ENCODE measurements around the gene CDK13. TPM values are rescaled to one million over a fixed set of nuclear protein-coding genes. Genes with fewer than 3 reads are reported as not detected.

Gene CDK13
- total RNA-seq, 1 donor = 109 TPM

DNA sequence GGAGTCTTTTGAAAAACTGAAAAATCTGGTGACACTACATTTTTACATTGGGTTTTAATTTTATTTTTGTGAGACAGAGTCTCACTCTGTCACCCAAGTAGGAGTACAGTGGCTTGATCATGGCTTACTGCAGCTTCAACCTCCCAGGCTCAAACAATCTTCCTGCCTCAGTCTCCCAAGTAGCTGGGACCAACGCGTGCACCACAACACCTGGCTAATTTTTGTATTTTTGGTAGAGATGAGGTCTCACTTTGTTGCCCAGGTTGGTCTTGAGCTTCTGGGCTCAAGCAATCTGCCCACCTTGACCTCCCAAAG, 172.8 kb downstream of the CDK13 start:
- Histone ChIP-seq H3K27me3 (ENCODE audit: insufficient read depth, low read length) (no peaks in the 10 kb centered on the region), H2AFZ (ENCODE audit: low read length) (no peak overlapping the region), H3K9me3 (ENCODE audit: low read depth, low read length) (no peaks in the 10 kb centered on the region), H3K36me3 (ENCODE audit: insufficient read depth, low read length) (no peaks in the 10 kb centered on the region), H3K4me3 (ENCODE audit: insufficient read depth, low read length) (no peak overlapping the region), H4K20me1 (ENCODE audit: insufficient read depth, low read length) (peaks cover 3% of the 10 kb centered on the region), H3K4me2 (ENCODE audit: insufficient read depth, low read length) (no peak overlapping the region), H3K4me1 (ENCODE audit: insufficient read depth, low read length) (no peaks in the 10 kb centered on the region), H3K27ac (ENCODE audit: low read depth, low read length) (no peak overlapping the region), H3K79me2 (ENCODE audit: insufficient read depth, low read length) (peaks cover 27% of the 10 kb centered on the region)
- no peak for DNase-seq (ENCODE audit: insufficient read length, low spot score, missing footprints)
- TF ChIP-seq, protein P1, sequence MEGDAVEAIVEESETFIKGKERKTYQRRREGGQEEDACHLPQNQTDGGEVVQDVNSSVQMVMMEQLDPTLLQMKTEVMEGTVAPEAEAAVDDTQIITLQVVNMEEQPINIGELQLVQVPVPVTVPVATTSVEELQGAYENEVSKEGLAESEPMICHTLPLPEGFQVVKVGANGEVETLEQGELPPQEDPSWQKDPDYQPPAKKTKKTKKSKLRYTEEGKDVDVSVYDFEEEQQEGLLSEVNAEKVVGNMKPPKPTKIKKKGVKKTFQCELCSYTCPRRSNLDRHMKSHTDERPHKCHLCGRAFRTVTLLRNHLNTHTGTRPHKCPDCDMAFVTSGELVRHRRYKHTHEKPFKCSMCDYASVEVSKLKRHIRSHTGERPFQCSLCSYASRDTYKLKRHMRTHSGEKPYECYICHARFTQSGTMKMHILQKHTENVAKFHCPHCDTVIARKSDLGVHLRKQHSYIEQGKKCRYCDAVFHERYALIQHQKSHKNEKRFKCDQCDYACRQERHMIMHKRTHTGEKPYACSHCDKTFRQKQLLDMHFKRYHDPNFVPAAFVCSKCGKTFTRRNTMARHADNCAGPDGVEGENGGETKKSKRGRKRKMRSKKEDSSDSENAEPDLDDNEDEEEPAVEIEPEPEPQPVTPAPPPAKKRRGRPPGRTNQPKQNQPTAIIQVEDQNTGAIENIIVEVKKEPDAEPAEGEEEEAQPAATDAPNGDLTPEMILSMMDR (IDR thresholded peaks at IDR 0.05; ENCODE audit: extremely low read depth, low read depth, low read length) = no peak

DNA sequence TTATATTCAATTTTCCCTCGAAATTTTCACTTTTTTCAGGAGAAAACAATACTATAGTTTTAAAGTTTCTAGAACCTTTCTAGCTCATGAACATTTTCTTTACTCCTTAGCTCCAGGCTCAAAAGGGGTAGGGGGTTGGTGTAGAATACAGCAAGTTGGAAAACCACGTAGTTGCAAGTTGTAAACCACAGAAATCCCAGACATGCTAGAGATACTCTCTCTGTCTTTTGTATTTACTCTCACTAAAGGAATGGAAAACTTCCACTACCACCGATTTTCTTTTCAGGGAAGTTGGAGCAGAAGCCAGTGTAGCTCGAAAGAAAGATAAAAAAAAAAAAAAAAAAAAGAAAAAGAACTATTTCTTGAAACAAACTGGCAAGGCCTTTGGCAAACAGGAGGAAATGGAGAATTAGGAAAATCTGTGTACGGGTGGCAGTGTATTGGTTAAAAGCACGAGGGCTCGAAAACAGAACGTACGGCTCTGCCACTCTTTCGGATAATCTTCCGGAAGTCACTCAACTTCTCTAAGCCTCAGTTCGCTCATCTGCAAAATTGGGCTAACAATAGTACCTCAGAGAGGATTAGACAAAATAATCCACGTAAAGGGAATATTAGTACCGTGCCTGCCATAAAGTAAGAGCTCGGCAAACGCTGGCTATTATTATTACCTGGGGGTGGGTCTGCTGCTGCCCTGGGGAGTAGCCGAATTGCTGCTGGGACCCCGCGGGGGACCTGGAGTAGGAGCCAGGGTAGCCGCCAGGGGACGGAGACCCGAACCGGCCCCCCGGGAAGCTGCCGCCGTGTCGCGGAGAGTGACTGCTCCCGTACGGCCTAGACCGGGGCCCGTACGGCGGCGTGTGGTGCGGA, 183.7 kb downstream of the CDK13 start:
- H3K36me3 ChIP-seq (ENCODE audit: insufficient read depth, low read length) = peaks cover 2% of the 10 kb centered on the region
- H4K20me1 ChIP-seq (ENCODE audit: insufficient read depth, low read length) = peaks cover 13% of the 10 kb centered on the region
- H3K9me3 ChIP-seq (ENCODE audit: low read depth, low read length) = no peaks in the 10 kb centered on the region
- peak overlapping the region; percentile 87 for H3K4me2 ChIP-seq (ENCODE audit: insufficient read depth, low read length)
- H3K27ac ChIP-seq (ENCODE audit: low read depth, low read length) = peak overlapping the region; percentile 90
- peak overlapping the region; percentile 97 for H3K4me3 ChIP-seq (ENCODE audit: insufficient read depth, low read length)
- DNase-seq (ENCODE audit: insufficient read length, low spot score, missing footprints) = peak; percentile 79
- H2AFZ ChIP-seq (ENCODE audit: low read length) = peak overlapping the region; percentile 100
- TF ChIP-seq, protein P1 (IDR thresholded peaks at IDR 0.05; ENCODE audit: extremely low read depth, low read depth, low read length) = no peak
- peaks cover 11% of the 10 kb centered on the region for H3K4me1 ChIP-seq (ENCODE audit: insufficient read depth, low read length)
- no peaks in the 10 kb centered on the region for H3K27me3 ChIP-seq (ENCODE audit: insufficient read depth, low read length)
- H3K79me2 ChIP-seq (ENCODE audit: insufficient read depth, low read length) = peaks cover 55% of the 10 kb centered on the region

DNA sequence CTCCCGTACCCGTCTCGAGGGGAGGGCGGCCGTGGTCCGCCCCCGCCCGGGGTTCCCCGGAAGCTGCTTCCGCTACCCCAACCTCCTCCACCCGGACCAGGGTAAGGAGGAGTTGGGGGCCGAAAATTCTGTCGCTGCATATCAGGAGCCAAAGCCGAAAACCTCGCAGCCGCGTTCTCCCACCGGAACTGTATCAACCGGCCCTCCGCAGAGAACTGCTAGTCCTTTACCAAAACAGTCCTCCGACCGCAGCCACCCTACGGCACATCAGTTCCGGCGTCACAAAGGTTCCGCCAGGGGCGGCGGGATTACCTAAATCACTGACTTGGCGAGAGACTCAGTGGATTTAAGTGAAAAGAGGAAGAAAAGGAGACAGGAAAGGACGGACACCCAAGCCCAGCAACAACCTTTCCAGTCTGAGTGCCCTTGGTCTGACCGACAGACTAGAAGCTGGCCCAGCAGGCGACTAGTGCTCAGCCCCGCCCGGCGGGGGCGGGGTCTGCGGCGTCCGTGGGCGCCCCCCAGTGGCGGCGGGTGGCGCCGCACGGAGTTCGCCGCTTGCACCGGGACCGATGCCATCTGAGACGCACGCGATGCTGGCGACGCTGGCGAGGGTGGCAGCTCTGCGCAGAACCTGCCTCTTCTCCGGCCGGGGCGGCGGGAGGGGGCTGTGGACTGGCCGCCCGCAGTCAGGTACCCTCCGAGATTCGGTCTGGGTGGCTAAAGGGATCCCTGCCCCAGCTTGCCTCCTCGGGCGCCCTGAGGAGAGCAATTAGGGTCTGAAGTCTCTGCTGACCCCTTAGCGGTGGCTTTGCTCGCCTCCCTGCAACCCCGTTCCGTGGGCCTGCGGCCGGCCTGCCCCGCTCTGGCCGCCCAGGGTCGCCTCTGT, 184.6 kb downstream of the CDK13 start, which contains the start of the genes MPLKIP and SUGCT:
TSS of gene MPLKIP (minus strand) at position 195 of the 889 bp plus-strand sequence. CDS start at position 140, 55 bp downstream.
TSS of gene SUGCT (plus strand) at position 578 of the 889 bp plus-strand sequence.
- TF ChIP-seq, protein P1 (IDR thresholded peaks at IDR 0.05; ENCODE audit: extremely low read depth, low read depth, low read length) = peak; percentile 84
- H3K79me2 ChIP-seq (ENCODE audit: insufficient read depth, low read length) = peaks cover 46% of the 10 kb centered on the region
- H4K20me1 ChIP-seq (ENCODE audit: insufficient read depth, low read length) = peaks cover 13% of the 10 kb centered on the region
- H3K4me1 ChIP-seq (ENCODE audit: insufficient read depth, low read length) = peaks cover 11% of the 10 kb centered on the region
- no peaks in the 10 kb centered on the region for H3K9me3 ChIP-seq (ENCODE audit: low read depth, low read length)
- H2AFZ ChIP-seq (ENCODE audit: low read length) = peak within 1 kb of the TSS; percentile 100
- H3K4me3 ChIP-seq (ENCODE audit: insufficient read depth, low read length) = peak within 1 kb of the TSS; percentile 97
- peaks cover 2% of the 10 kb centered on the region for H3K36me3 ChIP-seq (ENCODE audit: insufficient read depth, low read length)
- peak; percentile 96 for DNase-seq (ENCODE audit: insufficient read length, low spot score, missing footprints)
- H3K4me2 ChIP-seq (ENCODE audit: insufficient read depth, low read length) = peak within 1 kb of the TSS; percentile 87
- H3K27ac ChIP-seq (ENCODE audit: low read depth, low read length) = peak within 1 kb of the TSS; percentile 90
- no peaks in the 10 kb centered on the region for H3K27me3 ChIP-seq (ENCODE audit: insufficient read depth, low read length)

DNA sequence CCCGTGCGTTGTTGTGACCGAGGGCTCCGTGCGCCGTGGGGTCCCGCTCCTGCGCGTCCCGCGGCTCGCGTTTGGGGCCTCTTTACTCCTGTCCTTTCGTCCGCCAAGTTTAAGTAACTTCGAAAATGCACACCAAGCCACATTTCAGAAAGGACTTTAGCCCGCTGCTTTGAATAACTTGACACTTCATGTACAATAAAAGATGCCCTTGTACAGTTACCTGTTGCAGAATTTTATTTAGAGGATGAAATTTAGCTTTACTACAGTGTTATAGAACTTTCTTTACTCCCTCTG, 185.2 kb downstream of the CDK13 start:
- H3K79me2 ChIP-seq (ENCODE audit: insufficient read depth, low read length) = peaks cover 42% of the 10 kb centered on the region
- peak overlapping the region; percentile 97 for H3K4me3 ChIP-seq (ENCODE audit: insufficient read depth, low read length)
- H3K9me3 ChIP-seq (ENCODE audit: low read depth, low read length) = no peaks in the 10 kb centered on the region
- H3K36me3 ChIP-seq (ENCODE audit: insufficient read depth, low read length) = peaks cover 2% of the 10 kb centered on the region
- no peaks in the 10 kb centered on the region for H3K27me3 ChIP-seq (ENCODE audit: insufficient read depth, low read length)
- H3K4me1 ChIP-seq (ENCODE audit: insufficient read depth, low read length) = peaks cover 11% of the 10 kb centered on the region
- H4K20me1 ChIP-seq (ENCODE audit: insufficient read depth, low read length) = peaks cover 13% of the 10 kb centered on the region
- H3K27ac ChIP-seq (ENCODE audit: low read depth, low read length) = peak overlapping the region; percentile 90
- H2AFZ ChIP-seq (ENCODE audit: low read length) = peak overlapping the region; percentile 91
- DNase-seq (ENCODE audit: insufficient read length, low spot score, missing footprints) = no peak
- H3K4me2 ChIP-seq (ENCODE audit: insufficient read depth, low read length) = peak overlapping the region; percentile 87
- TF ChIP-seq, protein P1 (IDR thresholded peaks at IDR 0.05; ENCODE audit: extremely low read depth, low read depth, low read length) = no peak
